GM08714 (cell line): ENCODE results near the gene THSD4.

Source experiments
- H3K4me3 ChIP-seq: fragments of 200-500 bp; sonication (Bioruptor generic); 2 replicates; pipeline ENCODE4 v1.5.1; 2014; ENCODE audit warnings: mild to moderate bottlenecking, low read length, inconsistent platforms
- ZNF274 ChIP-seq: IDR thresholded peaks from 2 replicates; pipeline ENCODE4 v1.6.1; 2012; ENCODE audit warnings: mild to moderate bottlenecking, low read depth, low read length

The THSD4 gene

DNA sequence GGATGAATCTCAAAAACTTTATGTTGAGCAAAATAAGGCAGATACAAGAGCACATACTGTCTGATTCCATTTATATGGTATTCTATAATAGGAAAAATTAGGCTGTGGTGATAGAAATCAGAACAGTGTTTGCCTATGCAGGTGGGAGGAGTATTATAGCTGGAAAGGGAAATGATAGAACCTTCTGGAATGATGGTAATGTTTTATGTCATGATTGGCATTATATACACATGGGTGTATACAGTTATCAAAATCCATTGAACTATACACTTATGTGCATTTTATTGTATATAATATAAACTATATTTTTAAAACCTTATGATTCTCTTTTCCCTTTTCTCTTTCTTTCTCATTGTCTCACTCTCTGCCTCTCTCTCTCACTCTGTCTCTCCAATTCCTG is 156.1 kb downstream of the THSD4 start:
- TF ChIP-seq ZNF274: no peak
- H3K4me3 ChIP-seq: no peak overlapping the region

DNA sequence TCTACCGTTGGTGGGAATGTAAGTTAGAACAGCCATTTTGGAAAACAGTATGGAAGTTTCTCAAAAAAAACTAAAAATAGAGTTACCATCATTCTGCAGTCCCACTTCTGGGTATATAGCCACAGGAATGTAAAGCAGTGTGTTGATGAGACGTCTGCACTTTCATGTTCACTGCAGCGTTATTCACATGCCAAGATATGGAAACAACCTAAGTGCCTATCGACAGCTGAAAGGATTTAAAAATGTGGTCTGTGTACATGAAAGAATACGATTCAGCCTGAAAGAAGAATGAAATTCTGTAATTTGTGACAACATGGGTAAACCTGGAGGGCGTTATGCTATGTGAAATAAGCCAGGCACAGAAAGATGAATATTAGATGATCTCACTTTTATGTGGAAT is 157.7 kb downstream of the THSD4 start:
- TF ChIP-seq ZNF274: no peak
- H3K4me3 ChIP-seq: no peak overlapping the region

DNA sequence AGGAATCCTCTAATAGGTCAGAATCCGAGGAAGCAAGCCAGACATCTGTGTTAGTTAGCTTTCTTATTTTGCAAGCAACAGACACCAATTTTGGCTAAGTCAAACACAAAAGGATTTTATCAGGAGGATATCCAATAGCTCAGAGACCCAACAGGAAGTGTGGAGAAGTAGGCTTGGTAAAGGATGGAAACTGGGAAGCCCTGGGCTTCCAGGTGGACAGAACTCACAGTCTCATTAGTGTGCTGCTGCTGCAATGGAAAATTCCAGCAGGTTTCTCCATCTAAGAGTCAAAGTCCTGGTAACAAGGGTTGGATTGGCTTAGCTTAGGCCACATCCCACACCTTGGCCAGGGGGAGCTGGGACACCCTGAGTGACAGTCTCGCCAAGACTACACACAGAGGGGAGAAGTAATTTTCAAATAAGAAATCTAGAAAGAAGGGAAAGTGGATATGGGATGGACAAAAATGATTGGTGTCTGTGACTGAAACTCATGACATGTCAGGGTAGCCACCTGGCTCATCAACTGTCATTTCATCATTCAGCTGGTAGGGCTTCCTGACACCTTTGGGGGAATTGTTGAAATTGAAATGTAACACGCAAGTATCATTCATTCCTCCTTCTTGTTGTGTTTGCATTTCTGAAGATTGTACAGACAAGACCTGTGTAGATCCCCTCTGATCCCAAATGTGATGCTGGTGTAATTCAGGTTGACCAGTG is 158.6 kb downstream of the THSD4 start:
- H3K4me3 ChIP-seq: no peak overlapping the region
- no peak for TF ChIP-seq ZNF274

DNA sequence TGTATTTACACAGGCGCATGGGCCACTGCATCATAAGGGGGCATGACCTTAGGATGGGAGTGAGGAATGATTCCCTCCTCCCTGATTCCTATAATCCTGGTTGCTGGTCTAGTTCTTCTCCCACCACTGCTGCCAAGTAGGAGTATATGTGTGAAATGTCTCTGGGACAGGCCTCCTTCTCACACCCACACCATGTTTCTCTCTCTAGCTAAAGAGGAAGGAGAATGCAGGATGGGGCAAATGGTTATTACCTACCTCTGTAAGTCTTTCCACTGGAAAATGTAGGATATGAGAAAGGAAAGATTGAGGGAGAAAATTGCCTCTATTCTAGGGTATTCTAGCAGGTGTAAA is 159.2 kb downstream of the THSD4 start:
- no peak overlapping the region for H3K4me3 ChIP-seq
- TF ChIP-seq ZNF274: no peak

DNA sequence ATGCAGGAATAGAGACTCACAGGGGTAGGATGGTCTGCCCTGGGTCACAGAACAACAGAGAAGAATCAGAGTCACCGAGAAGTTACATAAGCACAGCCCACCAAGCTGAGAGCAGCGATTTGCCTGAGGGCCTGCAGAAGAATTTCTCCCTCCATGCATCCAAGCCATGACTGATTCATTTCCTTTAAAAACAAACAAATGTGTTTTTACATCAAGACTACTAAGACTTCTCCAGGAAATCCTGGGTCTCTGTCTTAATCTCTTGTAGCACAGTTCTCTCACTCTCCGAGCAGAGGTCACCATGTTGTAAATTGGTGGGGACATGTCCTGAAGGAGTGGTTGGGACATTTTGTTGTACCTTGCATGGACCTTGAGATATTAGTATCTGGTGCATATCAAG is 159.8 kb downstream of the THSD4 start:
- no peak for TF ChIP-seq ZNF274
- no peak overlapping the region for H3K4me3 ChIP-seq

DNA sequence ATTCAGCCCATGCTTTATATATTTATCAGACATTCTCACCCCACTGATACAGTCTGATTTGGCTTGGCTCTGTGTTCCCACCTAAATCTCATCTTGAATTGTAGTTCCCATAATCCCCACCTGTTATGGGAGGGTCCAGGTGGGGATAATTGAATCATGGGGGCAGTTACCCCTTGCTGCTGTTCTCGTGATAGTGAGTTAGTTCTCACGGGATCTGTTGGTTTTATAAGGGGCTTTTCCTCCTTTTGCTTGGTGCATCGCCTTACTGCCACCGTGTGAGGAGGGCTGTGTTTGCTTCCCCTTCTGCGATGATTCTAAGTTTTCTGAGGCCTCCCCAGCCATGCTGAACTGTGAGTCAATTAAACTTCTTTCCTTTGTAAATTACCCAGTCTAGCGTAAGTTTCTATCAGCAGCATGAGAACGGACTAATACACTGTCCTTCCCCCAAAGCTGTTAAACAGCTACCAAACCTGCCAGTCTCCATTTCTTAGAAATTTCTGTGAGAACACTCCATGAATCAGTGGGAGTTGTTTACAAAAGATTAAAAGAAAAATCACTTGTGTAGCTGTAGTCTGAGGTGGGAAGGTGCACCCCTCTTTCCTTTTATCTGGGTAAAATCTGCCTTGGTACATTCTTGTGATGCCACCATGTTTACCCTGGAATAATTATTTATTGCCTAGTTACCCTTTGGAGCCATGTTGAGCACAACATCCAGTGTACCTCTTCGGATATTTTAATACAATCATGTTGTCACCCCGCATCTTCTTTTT is 160.5 kb downstream of the THSD4 start:
- no peak overlapping the region for H3K4me3 ChIP-seq

DNA sequence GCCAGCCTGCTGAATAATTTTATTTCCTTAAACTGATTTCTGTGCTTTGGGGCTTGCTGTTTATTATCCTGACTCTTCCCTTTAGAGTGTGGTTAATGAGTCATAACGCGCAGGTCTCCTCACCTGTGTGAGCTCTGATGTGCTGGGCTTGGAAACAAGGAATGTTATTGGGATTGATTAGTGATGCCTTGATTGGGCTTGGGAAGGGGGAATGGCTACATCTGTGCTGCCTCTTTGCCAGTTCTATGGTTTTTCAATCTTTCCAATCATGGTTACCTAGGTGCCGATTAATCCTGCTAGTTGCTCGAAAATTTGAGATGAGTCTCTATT is 161.0 kb downstream of the THSD4 start:
- TF ChIP-seq ZNF274: no peak
- no peak overlapping the region for H3K4me3 ChIP-seq

More for the DNA sequence above, 160.5 kb downstream of the THSD4 start:
- TF ChIP-seq ZNF274: no peak

DNA sequence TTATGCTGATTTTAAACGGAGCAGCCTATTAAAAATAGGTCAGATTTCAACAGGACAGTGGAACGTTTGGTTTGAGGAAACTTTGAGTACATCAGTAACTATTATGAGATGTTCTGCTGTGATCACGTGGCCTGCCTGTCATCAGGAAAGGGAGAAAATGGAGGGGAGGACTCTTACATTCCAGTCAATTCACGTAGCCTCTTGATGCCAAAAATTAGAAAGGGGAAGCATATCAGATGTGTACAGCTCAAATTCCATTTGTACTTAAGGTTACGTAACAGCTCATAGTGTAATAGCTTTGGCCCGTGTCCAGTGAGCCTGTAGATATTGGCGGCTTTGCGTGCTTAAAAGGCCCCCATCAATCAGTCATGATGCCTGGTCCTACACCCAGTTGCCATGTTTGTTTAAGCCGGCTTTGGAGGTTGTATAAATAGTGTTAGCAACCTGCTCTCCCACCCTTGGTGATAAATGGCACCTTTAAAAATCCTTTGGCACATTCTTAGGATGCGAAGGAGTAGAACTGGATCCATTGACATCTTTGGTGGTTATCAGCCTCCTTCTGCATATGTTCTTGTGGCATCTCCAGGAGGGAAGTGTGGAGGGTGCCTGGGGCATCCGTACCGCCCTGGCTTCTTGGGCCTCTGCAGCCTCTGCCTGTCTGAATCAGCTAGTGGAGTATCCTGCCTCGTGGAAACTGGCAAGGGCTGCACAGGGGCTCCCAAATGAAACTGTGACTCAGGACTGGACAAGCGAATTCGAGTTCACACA is 163.9 kb downstream of the THSD4 start:
- TF ChIP-seq ZNF274: no peak

DNA sequence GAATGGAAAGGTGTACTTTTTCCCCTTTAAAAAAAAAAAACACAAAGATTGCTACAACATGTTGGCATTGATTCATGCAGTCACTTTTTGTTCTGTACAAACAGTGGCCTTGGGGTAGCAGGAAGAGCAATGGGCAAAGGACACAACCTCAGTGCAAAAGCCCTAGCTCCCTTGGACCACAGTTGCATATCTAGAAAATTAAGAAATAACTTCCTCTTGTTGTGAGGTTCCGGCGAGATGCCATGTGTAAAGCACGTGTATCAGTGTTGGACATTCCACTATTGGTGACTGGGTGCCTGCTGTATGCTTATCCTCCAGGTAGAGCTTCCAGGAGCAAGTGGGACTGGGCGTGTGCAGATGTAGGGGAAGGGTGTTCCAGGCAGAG is 164.5 kb downstream of the THSD4 start:
- no peak for TF ChIP-seq ZNF274
- H3K4me3 ChIP-seq: no peak overlapping the region

More for the DNA sequence above, 163.9 kb downstream of the THSD4 start:
- H3K4me3 ChIP-seq: no peak overlapping the region

DNA sequence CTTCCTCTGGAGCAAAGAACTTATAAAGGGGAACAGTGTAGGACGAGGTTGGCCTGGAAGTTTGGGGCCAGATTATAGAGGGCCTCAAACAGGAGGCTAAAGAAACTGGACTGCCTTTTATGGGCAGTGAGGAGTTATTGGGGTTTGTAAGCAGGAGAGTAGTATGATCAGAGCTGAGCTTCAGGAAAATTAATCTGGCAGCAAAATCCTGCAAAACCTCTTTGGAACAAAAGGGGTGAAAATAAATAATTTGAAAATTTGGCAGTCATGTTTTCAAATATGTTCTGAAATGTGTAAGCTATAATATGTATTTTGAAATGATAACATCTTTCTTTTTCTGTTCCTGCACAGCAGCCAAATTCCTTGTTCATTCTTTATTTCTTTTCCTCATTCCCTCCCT is 164.9 kb downstream of the THSD4 start:
- no peak for TF ChIP-seq ZNF274

DNA sequence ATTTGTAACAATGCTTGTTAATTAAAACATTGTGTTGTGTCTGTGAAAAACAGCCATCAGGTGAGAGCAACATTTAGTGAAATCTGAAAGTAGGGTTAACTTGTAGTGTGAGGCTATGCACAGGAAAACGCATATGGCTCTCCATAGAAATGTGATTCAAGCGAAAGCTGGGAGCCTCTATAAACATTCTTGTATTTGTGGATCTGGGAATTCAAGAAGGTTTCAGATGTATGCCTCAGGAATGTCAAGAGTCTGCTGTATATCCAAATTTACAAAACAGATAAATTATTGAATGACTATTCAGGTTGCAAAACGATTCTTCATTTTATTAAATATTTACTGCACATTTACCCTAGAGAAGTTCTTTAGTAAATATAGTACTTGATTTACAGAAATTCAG is 166.0 kb downstream of the THSD4 start:
- no peak for TF ChIP-seq ZNF274
- no peak overlapping the region for H3K4me3 ChIP-seq

More for the DNA sequence above, 164.9 kb downstream of the THSD4 start:
- no peak overlapping the region for H3K4me3 ChIP-seq

DNA sequence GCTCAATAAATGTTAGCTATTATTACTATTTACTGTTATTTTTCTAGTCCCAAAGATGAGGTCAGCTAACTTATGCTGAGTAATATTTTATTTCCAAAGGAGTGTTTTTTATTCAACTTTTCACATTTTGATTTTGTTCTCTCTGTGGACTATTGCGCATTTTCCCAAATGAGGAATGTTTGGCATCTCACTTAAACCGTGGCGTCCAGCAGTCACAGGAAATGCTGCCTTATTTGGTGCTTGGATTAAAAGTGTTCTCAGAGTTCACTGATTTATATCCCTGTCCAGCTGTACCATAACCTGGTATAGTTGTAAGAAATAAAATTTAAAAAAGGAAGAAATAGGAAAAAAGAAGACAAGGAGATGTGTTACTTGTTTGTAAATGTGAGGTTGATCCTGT is 166.8 kb downstream of the THSD4 start:
- no peak for TF ChIP-seq ZNF274
- H3K4me3 ChIP-seq: no peak overlapping the region

DNA sequence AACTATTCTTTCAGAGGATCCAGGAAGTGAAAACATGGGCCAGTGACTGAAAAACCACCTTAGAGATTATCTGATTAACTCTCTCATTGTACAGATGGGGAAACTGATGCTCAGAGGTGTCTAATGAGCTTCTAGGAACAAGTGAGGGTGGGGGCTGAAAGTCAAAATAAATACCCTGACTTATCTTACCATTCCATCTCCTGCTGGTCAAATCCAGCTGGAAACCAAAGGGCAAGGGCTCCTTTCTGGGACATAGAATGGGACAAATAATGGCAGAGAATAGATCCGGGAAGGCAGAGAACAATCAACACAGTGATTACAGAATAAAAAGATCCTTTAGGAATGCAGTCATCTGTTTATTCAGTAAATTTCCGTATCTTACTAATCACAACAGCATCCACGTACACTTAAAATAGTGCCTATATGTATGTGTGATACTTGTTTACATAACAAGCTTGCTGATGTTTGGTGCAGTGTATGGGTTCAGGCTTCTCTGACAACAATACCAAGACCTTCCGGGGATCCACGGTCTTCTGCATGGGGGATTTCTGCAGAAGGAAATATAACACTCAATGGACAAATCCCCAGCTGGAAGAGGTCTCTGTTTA is 173.2 kb downstream of the THSD4 start:
- no peak overlapping the region for H3K4me3 ChIP-seq
- TF ChIP-seq ZNF274: no peak

DNA sequence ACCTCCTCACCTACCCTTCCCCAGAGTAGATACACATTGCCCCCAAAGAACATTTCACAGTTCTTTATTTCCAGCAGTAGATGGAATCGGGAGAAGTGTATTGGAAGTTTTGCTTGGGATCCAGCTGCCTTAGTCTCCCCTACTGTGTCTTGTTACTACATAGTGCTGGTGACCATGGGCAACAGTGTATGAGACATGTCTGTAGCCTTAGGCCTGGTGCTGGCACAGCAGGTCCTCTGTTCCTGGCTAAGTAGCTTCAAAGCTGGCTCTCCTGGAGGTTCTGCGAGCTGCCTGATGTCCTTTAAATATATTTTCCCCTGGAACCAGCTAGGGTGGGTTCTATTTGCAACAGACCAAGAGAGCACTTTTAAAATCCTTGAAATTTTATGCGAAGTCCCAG is 174.7 kb downstream of the THSD4 start:
- no peak overlapping the region for H3K4me3 ChIP-seq
- no peak for TF ChIP-seq ZNF274
